Measurements from ENCODE around the gene NPR3.

The NPR3 gene, protein sequence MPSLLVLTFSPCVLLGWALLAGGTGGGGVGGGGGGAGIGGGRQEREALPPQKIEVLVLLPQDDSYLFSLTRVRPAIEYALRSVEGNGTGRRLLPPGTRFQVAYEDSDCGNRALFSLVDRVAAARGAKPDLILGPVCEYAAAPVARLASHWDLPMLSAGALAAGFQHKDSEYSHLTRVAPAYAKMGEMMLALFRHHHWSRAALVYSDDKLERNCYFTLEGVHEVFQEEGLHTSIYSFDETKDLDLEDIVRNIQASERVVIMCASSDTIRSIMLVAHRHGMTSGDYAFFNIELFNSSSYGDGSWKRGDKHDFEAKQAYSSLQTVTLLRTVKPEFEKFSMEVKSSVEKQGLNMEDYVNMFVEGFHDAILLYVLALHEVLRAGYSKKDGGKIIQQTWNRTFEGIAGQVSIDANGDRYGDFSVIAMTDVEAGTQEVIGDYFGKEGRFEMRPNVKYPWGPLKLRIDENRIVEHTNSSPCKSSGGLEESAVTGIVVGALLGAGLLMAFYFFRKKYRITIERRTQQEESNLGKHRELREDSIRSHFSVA

DNA sequence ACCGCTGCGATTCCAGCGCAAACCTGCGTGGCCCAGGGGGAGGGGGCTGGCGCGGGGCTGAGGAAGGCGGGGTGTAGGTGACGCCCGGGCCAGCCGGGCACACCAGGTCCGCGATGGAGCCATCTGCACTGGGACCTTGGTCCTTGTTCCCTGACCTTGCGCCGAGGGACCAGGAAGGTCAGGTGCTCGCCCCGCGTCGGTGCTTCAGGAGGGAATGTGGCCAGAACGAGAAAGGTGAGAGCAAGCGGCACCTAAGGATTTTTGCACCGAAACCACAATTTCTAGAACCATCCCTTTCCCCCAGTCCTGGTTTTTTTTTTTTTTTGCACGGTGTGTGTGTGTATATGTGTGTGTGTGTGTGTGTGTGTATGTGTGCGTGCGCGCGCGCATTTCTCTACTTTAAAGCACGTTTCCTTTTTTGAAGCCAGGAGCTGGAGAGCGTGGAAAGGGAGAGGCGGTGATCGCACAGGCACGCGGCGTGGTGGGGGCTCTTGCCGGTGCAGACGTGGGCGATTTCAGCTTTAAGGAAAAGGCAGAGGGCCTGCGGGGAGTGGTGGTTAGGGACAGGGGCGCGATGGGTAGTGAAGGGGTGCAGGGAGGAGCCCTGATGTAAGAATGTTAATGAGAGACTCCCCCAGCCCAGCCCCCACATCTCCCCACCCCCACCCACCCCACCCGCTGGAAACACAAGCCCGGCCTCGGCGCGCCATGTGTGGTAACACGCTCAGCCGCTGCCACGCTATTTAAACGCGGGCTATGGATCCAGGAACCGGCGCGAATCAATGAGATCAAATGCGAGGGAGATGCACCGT is at the start of gene NPR3:
Gene NPR3 (plus strand): TSS at position 772 of the 812 bp plus-strand sequence. CDS start 456 bp downstream, outside the sequence.
- H3K36me3 ChIP-seq (ENCODE audit: control insufficient read depth in 1 of 2, insufficient read depth in 2 of 2, low read length in 2 of 2) = no peaks in the 10 kb centered on the region
- no peak within 1 kb of the TSS for H3K9ac ChIP-seq (ENCODE audit: low read depth in 1 of 2, low read length in 2 of 2)
- no peaks in the 10 kb centered on the region for H3K9me3 ChIP-seq (ENCODE audit: control insufficient read depth in 1 of 2, low read length in 2 of 2)
- peaks cover 32 to 36% of the 10 kb centered on the region in 2 donors for H3K27me3 ChIP-seq (ENCODE audit: control insufficient read depth in 1 of 2, insufficient read depth in 2 of 2, low read length in 2 of 2)
- peaks cover 0 to 10% of the 10 kb centered on the region in 2 donors for H3K4me1 ChIP-seq (ENCODE audit: control insufficient read depth in 1 of 2, insufficient read depth in 2 of 2, low read length in 2 of 2)
- H3K4me3 ChIP-seq (ENCODE audit: low read depth in 1 of 2, low read length in 2 of 2) = peak within 1 kb of the TSS; percentile 73 to 80
- peak within 1 kb of the TSS; percentile 20 for H3K27ac ChIP-seq (ENCODE audit: low read depth, low read length)

DNA sequence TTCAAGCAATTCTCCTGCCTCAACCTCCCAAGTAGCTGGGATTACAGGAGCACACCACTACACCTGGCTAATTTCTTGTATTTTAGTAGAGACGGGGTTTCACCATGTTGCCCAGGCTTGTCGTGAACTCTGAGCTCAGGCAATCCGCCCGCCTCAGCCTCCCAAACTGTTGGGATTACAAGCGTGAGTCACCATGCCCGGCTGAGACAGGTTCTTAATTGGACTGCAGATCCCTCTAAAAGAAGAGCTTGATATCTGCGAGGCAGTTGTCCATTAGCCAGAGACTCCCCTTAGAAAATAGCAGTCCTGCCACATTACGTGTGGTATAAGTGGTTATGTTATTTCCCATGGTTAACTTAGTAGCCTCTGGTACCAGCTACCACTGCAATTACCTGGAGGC is 46.6 kb upstream of the NPR3 start:
- no peak overlapping the region for H3K9ac ChIP-seq (ENCODE audit: low read depth in 1 of 2, low read length in 2 of 2)
- H3K4me3 ChIP-seq (ENCODE audit: low read depth in 1 of 2, low read length in 2 of 2) = no peak overlapping the region
- H3K27me3 ChIP-seq (ENCODE audit: control insufficient read depth in 1 of 2, insufficient read depth in 2 of 2, low read length in 2 of 2) = no peaks in the 10 kb centered on the region
- peaks cover 0 to 15% of the 10 kb centered on the region in 2 donors for H3K9me3 ChIP-seq (ENCODE audit: control insufficient read depth in 1 of 2, low read length in 2 of 2)
- no peak overlapping the region for H3K27ac ChIP-seq (ENCODE audit: low read depth, low read length)
- H3K36me3 ChIP-seq (ENCODE audit: control insufficient read depth in 1 of 2, insufficient read depth in 2 of 2, low read length in 2 of 2) = no peaks in the 10 kb centered on the region
- H3K4me1 ChIP-seq (ENCODE audit: control insufficient read depth in 1 of 2, insufficient read depth in 2 of 2, low read length in 2 of 2) = no peaks in the 10 kb centered on the region

DNA sequence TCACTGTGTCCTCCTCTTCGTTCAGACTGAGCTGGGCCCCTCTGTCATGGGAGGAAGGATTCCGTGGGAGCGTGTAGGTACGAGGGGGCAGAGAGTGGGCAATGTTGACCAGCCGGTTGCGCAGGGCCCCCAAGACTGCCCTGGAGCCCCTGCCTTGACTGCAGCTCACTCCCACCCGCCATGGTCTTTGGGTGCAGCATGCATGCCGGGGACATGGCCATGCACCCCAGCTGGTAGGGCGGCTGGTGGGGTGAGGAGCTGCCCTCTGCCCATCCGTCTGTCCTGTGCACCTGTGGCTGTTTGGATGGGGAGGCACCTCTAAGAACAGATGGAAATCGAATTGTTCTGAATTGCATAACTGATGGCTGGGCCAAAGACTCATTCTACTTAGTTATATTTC is 42.6 kb upstream of the NPR3 start:
- no peak overlapping the region for H3K9ac ChIP-seq (ENCODE audit: low read depth in 1 of 2, low read length in 2 of 2)
- no peak overlapping the region for H3K4me3 ChIP-seq (ENCODE audit: low read depth in 1 of 2, low read length in 2 of 2)
- H3K4me1 ChIP-seq (ENCODE audit: control insufficient read depth in 1 of 2, insufficient read depth in 2 of 2, low read length in 2 of 2) = no peaks in the 10 kb centered on the region
- H3K9me3 ChIP-seq (ENCODE audit: control insufficient read depth in 1 of 2, low read length in 2 of 2) = peaks cover 7 to 21% of the 10 kb centered on the region in 2 donors
- H3K27me3 ChIP-seq (ENCODE audit: control insufficient read depth in 1 of 2, insufficient read depth in 2 of 2, low read length in 2 of 2) = no peaks in the 10 kb centered on the region
- H3K36me3 ChIP-seq (ENCODE audit: control insufficient read depth in 1 of 2, insufficient read depth in 2 of 2, low read length in 2 of 2) = no peaks in the 10 kb centered on the region
- H3K27ac ChIP-seq (ENCODE audit: low read depth, low read length) = no peak overlapping the region

DNA sequence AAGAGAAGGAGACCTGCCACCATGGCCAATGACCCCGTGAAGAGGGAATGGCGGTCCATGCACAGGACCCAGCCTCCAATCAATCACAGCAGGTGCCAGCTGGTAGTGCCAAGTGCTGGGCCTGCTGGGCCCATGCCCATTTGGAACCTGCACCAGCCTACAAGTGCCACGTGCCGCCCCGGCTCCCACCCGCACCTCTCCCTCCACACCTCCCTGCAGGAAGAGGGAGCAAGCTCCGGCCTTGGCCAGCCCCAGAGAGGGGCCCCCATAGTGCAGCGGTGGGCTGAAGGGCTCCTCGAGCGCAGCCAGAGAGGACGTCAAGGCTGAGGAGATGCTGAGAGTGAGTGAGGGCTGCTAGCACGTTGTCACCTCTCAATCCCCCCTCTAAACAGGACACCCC is 37.8 kb upstream of the NPR3 start:
- H3K9ac ChIP-seq (ENCODE audit: low read depth in 1 of 2, low read length in 2 of 2) = no peak overlapping the region
- peaks cover 7 to 10% of the 10 kb centered on the region in 2 donors for H3K9me3 ChIP-seq (ENCODE audit: control insufficient read depth in 1 of 2, low read length in 2 of 2)
- no peaks in the 10 kb centered on the region for H3K4me1 ChIP-seq (ENCODE audit: control insufficient read depth in 1 of 2, insufficient read depth in 2 of 2, low read length in 2 of 2)
- H3K27ac ChIP-seq (ENCODE audit: low read depth, low read length) = no peak overlapping the region
- no peak overlapping the region for H3K4me3 ChIP-seq (ENCODE audit: low read depth in 1 of 2, low read length in 2 of 2)
- H3K36me3 ChIP-seq (ENCODE audit: control insufficient read depth in 1 of 2, insufficient read depth in 2 of 2, low read length in 2 of 2) = no peaks in the 10 kb centered on the region
- H3K27me3 ChIP-seq (ENCODE audit: control insufficient read depth in 1 of 2, insufficient read depth in 2 of 2, low read length in 2 of 2) = no peaks in the 10 kb centered on the region

DNA sequence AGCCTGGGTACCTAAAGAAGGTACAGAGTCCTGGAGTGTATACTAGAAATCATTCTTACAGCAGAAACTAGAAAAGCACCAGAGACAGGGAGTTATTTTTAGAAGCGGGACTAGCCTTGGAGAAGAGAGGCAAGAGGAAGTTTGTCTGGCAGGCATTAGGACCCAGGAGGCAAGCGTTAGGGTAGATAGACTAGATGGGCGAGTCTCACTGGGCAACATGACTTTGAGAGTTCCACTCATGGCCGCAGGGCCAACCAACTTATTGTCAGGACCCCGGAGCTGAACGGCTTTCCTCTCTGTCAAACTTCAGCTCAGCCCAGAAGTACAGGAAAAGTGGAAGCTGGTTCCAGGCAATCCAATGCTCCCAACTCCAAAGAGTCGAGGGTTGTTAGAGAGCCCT is 34.1 kb upstream of the NPR3 start:
- Histone ChIP-seq H3K36me3 (ENCODE audit: control insufficient read depth in 1 of 2, insufficient read depth in 2 of 2, low read length in 2 of 2) (no peaks in the 10 kb centered on the region), H3K9me3 (ENCODE audit: control insufficient read depth in 1 of 2, low read length in 2 of 2) (peaks cover 0 to 3% of the 10 kb centered on the region in 2 donors), H3K4me1 (ENCODE audit: control insufficient read depth in 1 of 2, insufficient read depth in 2 of 2, low read length in 2 of 2) (no peaks in the 10 kb centered on the region), H3K9ac (ENCODE audit: low read depth in 1 of 2, low read length in 2 of 2) (no peak overlapping the region), H3K27ac (ENCODE audit: low read depth, low read length) (no peak overlapping the region), H3K27me3 (ENCODE audit: control insufficient read depth in 1 of 2, insufficient read depth in 2 of 2, low read length in 2 of 2) (no peaks in the 10 kb centered on the region), H3K4me3 (ENCODE audit: low read depth in 1 of 2, low read length in 2 of 2) (no peak overlapping the region)

DNA sequence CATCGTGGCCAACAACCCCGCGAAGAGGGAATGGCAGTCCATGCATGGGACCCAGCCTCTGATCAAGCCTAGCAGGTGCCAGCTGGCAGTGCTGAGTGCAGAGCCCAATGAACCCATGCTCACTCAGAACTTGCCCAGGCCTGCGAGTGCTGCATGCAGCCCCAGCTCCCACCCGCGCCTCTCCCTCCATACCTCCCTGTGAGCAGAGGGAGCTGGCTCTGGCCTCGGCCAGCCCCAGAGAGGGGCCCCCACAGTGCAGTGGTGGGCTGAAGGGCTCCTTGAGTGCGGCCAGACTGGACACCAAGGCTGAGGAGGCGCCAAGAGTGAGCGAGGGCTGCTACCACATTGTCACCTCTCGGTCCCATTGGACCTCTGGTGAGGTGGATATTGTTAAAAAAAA is 32.6 kb upstream of the NPR3 start:
- H3K9me3 ChIP-seq (ENCODE audit: control insufficient read depth in 1 of 2, low read length in 2 of 2) = no peaks in the 10 kb centered on the region
- H3K36me3 ChIP-seq (ENCODE audit: control insufficient read depth in 1 of 2, insufficient read depth in 2 of 2, low read length in 2 of 2) = no peaks in the 10 kb centered on the region
- no peaks in the 10 kb centered on the region for H3K27me3 ChIP-seq (ENCODE audit: control insufficient read depth in 1 of 2, insufficient read depth in 2 of 2, low read length in 2 of 2)
- H3K9ac ChIP-seq (ENCODE audit: low read depth in 1 of 2, low read length in 2 of 2) = no peak overlapping the region
- no peak overlapping the region for H3K27ac ChIP-seq (ENCODE audit: low read depth, low read length)
- H3K4me1 ChIP-seq (ENCODE audit: control insufficient read depth in 1 of 2, insufficient read depth in 2 of 2, low read length in 2 of 2) = no peaks in the 10 kb centered on the region
- H3K4me3 ChIP-seq (ENCODE audit: low read depth in 1 of 2, low read length in 2 of 2) = no peak overlapping the region

DNA sequence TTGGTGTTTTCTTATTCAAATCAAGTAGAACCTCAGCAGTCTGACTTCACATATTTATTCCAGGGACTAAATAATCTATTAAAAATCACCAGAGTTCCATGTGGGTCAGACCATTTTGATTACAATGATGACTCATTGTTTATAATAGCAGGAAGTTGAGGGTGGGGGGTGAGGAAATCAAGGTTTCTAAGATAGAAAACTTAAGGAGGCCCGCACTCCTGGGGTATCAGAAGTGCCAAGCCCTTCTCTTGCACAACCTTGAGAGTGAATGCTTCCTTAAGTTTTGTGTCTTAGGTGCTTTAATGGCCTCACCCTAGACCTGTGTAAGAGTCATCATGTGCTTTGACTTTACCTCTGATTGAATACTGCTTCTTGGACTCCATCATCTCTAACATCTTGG is 31.9 kb upstream of the NPR3 start:
- Histone ChIP-seq H3K36me3 (ENCODE audit: control insufficient read depth in 1 of 2, insufficient read depth in 2 of 2, low read length in 2 of 2) (no peaks in the 10 kb centered on the region), H3K27ac (ENCODE audit: low read depth, low read length) (no peak overlapping the region), H3K27me3 (ENCODE audit: control insufficient read depth in 1 of 2, insufficient read depth in 2 of 2, low read length in 2 of 2) (no peaks in the 10 kb centered on the region), H3K9ac (ENCODE audit: low read depth in 1 of 2, low read length in 2 of 2) (no peak overlapping the region), H3K4me3 (ENCODE audit: low read depth in 1 of 2, low read length in 2 of 2) (no peak overlapping the region), H3K4me1 (ENCODE audit: control insufficient read depth in 1 of 2, insufficient read depth in 2 of 2, low read length in 2 of 2) (no peaks in the 10 kb centered on the region), H3K9me3 (ENCODE audit: control insufficient read depth in 1 of 2, low read length in 2 of 2) (no peaks in the 10 kb centered on the region)

DNA sequence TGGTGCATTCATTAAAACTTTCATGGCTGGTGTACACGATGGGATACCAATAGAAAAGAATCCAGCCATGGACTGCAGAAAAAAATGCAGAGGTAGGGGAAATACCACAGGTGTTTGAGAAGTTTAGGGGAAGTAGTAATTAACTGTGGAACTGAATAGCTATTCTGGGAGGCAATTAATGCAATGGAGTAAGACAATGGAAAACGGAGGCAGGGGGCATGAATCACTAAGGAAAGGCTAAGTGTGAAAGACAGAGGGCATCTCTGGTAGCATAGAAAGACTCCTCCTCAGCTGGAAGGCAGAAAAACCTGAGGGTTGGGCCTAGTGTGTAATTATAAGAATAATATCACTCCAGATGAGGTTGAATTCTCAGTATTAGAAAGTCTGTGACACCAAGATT is 30.9 kb upstream of the NPR3 start:
- no peak overlapping the region for H3K4me3 ChIP-seq (ENCODE audit: low read depth in 1 of 2, low read length in 2 of 2)
- no peak overlapping the region for H3K27ac ChIP-seq (ENCODE audit: low read depth, low read length)
- peaks cover 0 to 5% of the 10 kb centered on the region in 2 donors for H3K9me3 ChIP-seq (ENCODE audit: control insufficient read depth in 1 of 2, low read length in 2 of 2)
- H3K27me3 ChIP-seq (ENCODE audit: control insufficient read depth in 1 of 2, insufficient read depth in 2 of 2, low read length in 2 of 2) = no peaks in the 10 kb centered on the region
- no peaks in the 10 kb centered on the region for H3K36me3 ChIP-seq (ENCODE audit: control insufficient read depth in 1 of 2, insufficient read depth in 2 of 2, low read length in 2 of 2)
- H3K4me1 ChIP-seq (ENCODE audit: control insufficient read depth in 1 of 2, insufficient read depth in 2 of 2, low read length in 2 of 2) = no peaks in the 10 kb centered on the region
- H3K9ac ChIP-seq (ENCODE audit: low read depth in 1 of 2, low read length in 2 of 2) = no peak overlapping the region

DNA sequence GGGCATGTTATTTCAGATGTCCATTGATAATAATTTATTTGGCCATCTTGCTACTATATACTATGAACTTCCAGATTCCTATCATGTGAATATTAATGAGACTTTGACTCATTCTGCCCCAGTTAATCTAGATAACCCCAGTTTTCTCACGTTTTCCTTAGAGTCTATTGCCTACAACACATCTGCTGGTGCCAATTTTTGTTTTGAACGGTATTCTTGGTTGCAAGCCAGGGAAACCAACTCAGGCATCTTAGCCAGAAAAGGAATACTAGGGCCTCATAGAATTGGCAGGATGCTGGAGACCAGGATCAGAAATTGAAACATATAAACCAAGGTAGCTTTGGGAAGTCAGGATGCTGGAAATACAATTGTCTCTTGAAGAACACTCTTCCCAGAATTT is 28.0 kb upstream of the NPR3 start:
- Histone ChIP-seq H3K27me3 (ENCODE audit: control insufficient read depth in 1 of 2, insufficient read depth in 2 of 2, low read length in 2 of 2) (no peaks in the 10 kb centered on the region), H3K4me1 (ENCODE audit: control insufficient read depth in 1 of 2, insufficient read depth in 2 of 2, low read length in 2 of 2) (no peaks in the 10 kb centered on the region), H3K4me3 (ENCODE audit: low read depth in 1 of 2, low read length in 2 of 2) (no peak overlapping the region), H3K9me3 (ENCODE audit: control insufficient read depth in 1 of 2, low read length in 2 of 2) (peaks cover 0 to 5% of the 10 kb centered on the region in 2 donors), H3K9ac (ENCODE audit: low read depth in 1 of 2, low read length in 2 of 2) (no peak overlapping the region), H3K36me3 (ENCODE audit: control insufficient read depth in 1 of 2, insufficient read depth in 2 of 2, low read length in 2 of 2) (no peaks in the 10 kb centered on the region), H3K27ac (ENCODE audit: low read depth, low read length) (no peak overlapping the region)

DNA sequence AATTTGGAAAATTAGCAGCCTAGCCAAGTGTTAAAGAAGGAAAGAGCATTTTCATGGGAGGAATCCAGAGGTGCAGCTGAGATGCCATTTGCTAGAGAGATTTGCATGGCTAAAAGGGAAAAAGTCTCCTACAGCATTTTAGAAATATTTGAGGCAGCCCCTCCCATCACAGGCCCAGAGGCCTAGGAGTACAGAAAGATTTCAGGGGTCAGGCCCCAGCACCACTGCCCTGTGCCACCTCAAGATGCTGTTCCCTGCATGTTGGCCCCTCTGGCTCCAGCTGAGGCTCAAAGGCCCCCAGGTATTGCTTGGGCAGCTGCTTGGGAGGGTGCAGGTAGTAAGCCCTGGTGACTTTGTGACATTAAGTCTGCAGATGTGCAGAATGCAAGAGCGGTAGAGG is 26.9 kb upstream of the NPR3 start:
- Histone ChIP-seq H3K27me3 (ENCODE audit: control insufficient read depth in 1 of 2, insufficient read depth in 2 of 2, low read length in 2 of 2) (no peaks in the 10 kb centered on the region), H3K4me1 (ENCODE audit: control insufficient read depth in 1 of 2, insufficient read depth in 2 of 2, low read length in 2 of 2) (no peaks in the 10 kb centered on the region), H3K9me3 (ENCODE audit: control insufficient read depth in 1 of 2, low read length in 2 of 2) (peaks cover 0 to 5% of the 10 kb centered on the region in 2 donors), H3K36me3 (ENCODE audit: control insufficient read depth in 1 of 2, insufficient read depth in 2 of 2, low read length in 2 of 2) (no peaks in the 10 kb centered on the region), H3K27ac (ENCODE audit: low read depth, low read length) (no peak overlapping the region), H3K9ac (ENCODE audit: low read depth in 1 of 2, low read length in 2 of 2) (no peak overlapping the region), H3K4me3 (ENCODE audit: low read depth in 1 of 2, low read length in 2 of 2) (no peak overlapping the region)

Data from duodenal mucosa (tissue), 2 donors.